GM19467 (cell line): Measurements from ENCODE around the gene ADIG.

Experiments used
- ATAC-seq: cut with Tn5 transposase; IDR thresholded peaks from one replicate; pipeline ENCODE4 v1.9.1; 2021; ENCODE audit warnings: mild to moderate bottlenecking, moderate library complexity; ENCODE audit not compliant: unreplicated experiment

Gene ADIG

GRCh38 chr20:38581013-38581412 lies at the start of gene ADIG:
Gene ADIG, plus strand, starts transcription at chr20:38581197. Its CDS starts 54 bp downstream, at chr20:38581251.
- ATAC-seq: no peak

GRCh38 chr20:38534756-38535155 lies 46.2 kb upstream of the ADIG start:
- no peak for ATAC-seq

- no peak for ATAC-seq
Observed at GRCh38 chr20:38536310-38536709, 44.7 kb upstream of the ADIG start.

- no peak for ATAC-seq
Observed at GRCh38 chr20:38537176-38537575, 43.8 kb upstream of the ADIG start.

- no peak for ATAC-seq
Observed at GRCh38 chr20:38538789-38539188, 42.2 kb upstream of the ADIG start.

- ATAC-seq: no peak
Observed at GRCh38 chr20:38543014-38543906, 37.7 kb upstream of the ADIG start.

- ATAC-seq: no peak
Observed at GRCh38 chr20:38545771-38546170, 35.2 kb upstream of the ADIG start.

GRCh38 chr20:38547288-38548085 lies 33.5 kb upstream of the ADIG start:
- ATAC-seq: no peak

GRCh38 chr20:38548356-38549083 lies 32.5 kb upstream of the ADIG start:
- no peak for ATAC-seq

GRCh38 chr20:38550274-38550673 lies 30.7 kb upstream of the ADIG start:
- ATAC-seq: no peak

- ATAC-seq: no peak
Observed at GRCh38 chr20:38551056-38551626, 29.9 kb upstream of the ADIG start.

GRCh38 chr20:38554986-38555385 lies 26.0 kb upstream of the ADIG start:
- no peak for ATAC-seq

- ATAC-seq: no peak
Observed at GRCh38 chr20:38555395-38555794, 25.6 kb upstream of the ADIG start.

GRCh38 chr20:38557174-38557573 lies 23.8 kb upstream of the ADIG start:
- ATAC-seq: no peak

GRCh38 chr20:38558596-38559360 lies 22.2 kb upstream of the ADIG start:
- ATAC-seq: no peak

- ATAC-seq: no peak
Observed at GRCh38 chr20:38559764-38560163, 21.2 kb upstream of the ADIG start.

- no peak for ATAC-seq
Observed at GRCh38 chr20:38563802-38564431, 17.1 kb upstream of the ADIG start.

GRCh38 chr20:38564680-38565079 lies 16.3 kb upstream of the ADIG start:
- no peak for ATAC-seq

GRCh38 chr20:38566036-38566598 lies 14.9 kb upstream of the ADIG start:
- no peak for ATAC-seq
